Neural progenitor cell (in vitro differentiated cells): Measurements from ENCODE around the gene PLA2G6. TPM values are rescaled to one million over a fixed set of nuclear protein-coding genes. Genes with fewer than 3 reads are reported as not detected.

Experiments used
- DNase-seq: peaks from one replicate; pipeline ENCODE4 v3.0.0-alpha.2; 2016; ENCODE audit warnings: low spot score
- H2AFZ ChIP-seq: fragments of 200-600 bp; sonication (generic); replicated peaks from 2 replicates; pipeline ENCODE4 v1.6.1; 2016; ENCODE audit warnings: antibody characterized with exemption
- H3F3A ChIP-seq: fragments of 200-600 bp; sonication (generic); 2 replicates; pipeline ENCODE4 v1.6.1; 2016; ENCODE audit warnings: antibody characterized with exemption, low read depth
- H3K27ac ChIP-seq: fragments of 200-600 bp; sonication (generic); 2 replicates; pipeline ENCODE4 v1.5.1; 2016; ENCODE audit warnings: mild to moderate bottlenecking
- H3K27me3 ChIP-seq: fragments of 200-600 bp; sonication (generic); 2 replicates; pipeline ENCODE4 v1.6.1; 2016; ENCODE audit warnings: mild to moderate bottlenecking, moderate library complexity
- H3K36me3 ChIP-seq: fragments of 200-600 bp; sonication (generic); 2 replicates; pipeline ENCODE4 v1.5.1; 2016
- H3K4me1 ChIP-seq: fragments of 200-600 bp; sonication (generic); 2 replicates; pipeline ENCODE4 v1.6.1; 2016; ENCODE audit warnings: mixed run types
- H3K4me2 ChIP-seq: fragments of 200-600 bp; sonication (generic); 2 replicates; pipeline ENCODE4 v1.6.1; 2016
- H3K4me3 ChIP-seq: fragments of 200-600 bp; sonication (generic); 2 replicates; pipeline ENCODE4 v1.5.1; 2016
- H3K79me2 ChIP-seq: fragments of 200-600 bp; sonication (generic); 2 replicates; pipeline ENCODE4 v1.6.1; 2016; ENCODE audit warnings: low read depth
- H3K9ac ChIP-seq: fragments of 200-600 bp; sonication (generic); 2 replicates; pipeline ENCODE4 v1.6.1; 2016
- H3K9me3 ChIP-seq: fragments of 200-600 bp; sonication (generic); 2 replicates; pipeline ENCODE4 v1.5.1; 2016; ENCODE audit warnings: low read depth
- H4K20me1 ChIP-seq: fragments of 200-600 bp; sonication (generic); 2 replicates; pipeline ENCODE4 v1.6.1; 2016; ENCODE audit warnings: low read depth
- H3K27ac Mint-ChIP-seq: 3 replicates; pipeline ENCODE4 v1.8.0; 2021; ENCODE audit warnings: mixed read lengths
- H3K27me3 Mint-ChIP-seq: 2 replicates; pipeline ENCODE4 v1.8.0; 2022; ENCODE audit warnings: low read depth, mild to moderate bottlenecking, inconsistent platforms, moderate library complexity, mixed read lengths; ENCODE audit not compliant: insufficient read depth
- H3K36me3 Mint-ChIP-seq: 3 replicates; pipeline ENCODE4 v1.8.0; 2021; ENCODE audit warnings: mixed read lengths
- H3K4me1 Mint-ChIP-seq: 3 replicates; pipeline ENCODE4 v1.8.0; 2021; ENCODE audit warnings: mixed read lengths
- H3K4me3 Mint-ChIP-seq: 3 replicates; pipeline ENCODE4 v1.8.0; 2021; ENCODE audit warnings: mild to moderate bottlenecking, moderate library complexity, mixed read lengths
- H3K9me3 Mint-ChIP-seq: 3 replicates; pipeline ENCODE4 v1.8.0; 2020; ENCODE audit warnings: mixed read lengths
- CTCF ChIP-seq: fragments of 200-600 bp; sonication (generic); IDR thresholded peaks from 2 replicates; pipeline ENCODE4 v1.5.1; 2017; ENCODE audit warnings: antibody characterized with exemption, mild to moderate bottlenecking
- EZH2 ChIP-seq: fragments of 200-600 bp; sonication (generic); IDR thresholded peaks from 2 replicates; pipeline ENCODE4 v1.6.1; 2017; ENCODE audit warnings: antibody characterized with exemption, mild to moderate bottlenecking, moderate library complexity
- EZH2phosphoT487 ChIP-seq: fragments of 200-600 bp; sonication (generic); IDR thresholded peaks from 2 replicates; pipeline ENCODE4 v1.6.1; 2017; ENCODE audit warnings: antibody characterized with exemption
- total RNA-seq: library from RNA; depleted of rRNA; stranded (reverse); fragments of >200 nt; gene quantifications from 2 replicates; pipeline ENCODE4 v1.2.3, GENCODE V29; 2015; ENCODE audit warnings: low replicate concordance

Gene PLA2G6
- total RNA-seq, 1 donor from 2014 or later = 20.1 TPM

- Histone ChIP-seq H3K9ac (no peak overlapping the region), H3K4me2 (no peak overlapping the region), H3K27ac (no peak overlapping the region), H3K79me2 (no peaks in the 10 kb centered on the region), H3F3A (peaks cover 28% of the 10 kb centered on the region), H4K20me1 (peaks cover 17% of the 10 kb centered on the region), H3K27me3 (peaks cover 53% of the 10 kb centered on the region), H3K36me3 (no peaks in the 10 kb centered on the region), H3K9me3 (no peaks in the 10 kb centered on the region), H3K4me3 (no peak overlapping the region), H2AFZ (no peak overlapping the region), H3K4me1 (peaks cover 9% of the 10 kb centered on the region)
- no peak for DNase-seq
- TF ChIP-seq EZH2phosphoT487 = no peak
- no peak for TF ChIP-seq EZH2
- no peak for TF ChIP-seq CTCF
- H3K9me3 Mint-ChIP-seq = no peaks in the 10 kb centered on the region
- peak overlapping the region; percentile 89 for H3K4me3 Mint-ChIP-seq
- H3K27me3 Mint-ChIP-seq = peaks cover 2% of the 10 kb centered on the region
- no peaks in the 10 kb centered on the region for H3K36me3 Mint-ChIP-seq
- H3K4me1 Mint-ChIP-seq = peaks cover 24% of the 10 kb centered on the region
- no peak overlapping the region for H3K27ac Mint-ChIP-seq
These were observed 22.4 kb upstream of the PLA2G6 start for GRCh38 chr22:38203855-38204514.

DNA sequence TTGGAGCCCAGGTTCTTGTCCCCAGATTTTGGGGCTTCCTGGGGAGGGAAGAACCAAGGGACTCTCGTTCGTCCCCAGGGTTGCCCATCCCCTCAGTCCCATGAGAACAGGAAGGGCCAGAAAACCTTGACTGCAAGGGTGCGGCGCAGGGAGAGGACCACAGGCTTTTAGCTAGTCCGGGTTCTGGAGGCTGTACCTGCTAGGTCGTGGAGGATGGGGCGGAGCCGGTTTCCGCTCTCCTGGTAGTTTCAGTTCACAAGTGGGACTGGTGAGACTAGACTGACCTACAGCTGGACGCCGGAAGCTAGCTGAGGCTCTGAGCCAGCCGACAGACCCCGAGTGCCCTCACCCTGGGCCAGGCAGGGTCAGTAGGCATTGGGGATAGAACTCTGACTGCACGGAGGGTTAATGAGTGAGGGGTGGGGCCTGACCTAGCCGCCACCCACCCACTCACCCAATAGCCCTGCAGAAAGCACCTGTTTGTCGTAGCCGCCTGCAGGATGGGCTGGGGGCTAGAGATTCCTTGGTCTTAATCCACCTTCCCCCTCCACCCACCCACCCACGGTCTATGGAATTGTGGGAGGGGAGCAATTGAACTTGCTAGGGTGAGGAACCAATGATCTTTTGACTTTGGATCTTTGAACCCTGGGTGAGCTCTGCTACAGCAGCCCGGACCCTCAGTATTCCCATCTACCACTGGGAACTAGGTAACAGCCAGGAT lies 21.6 kb upstream of the PLA2G6 start:
- H3K4me1 ChIP-seq = peaks cover 9% of the 10 kb centered on the region
- TF ChIP-seq EZH2 (no peak), CTCF (no peak), EZH2phosphoT487 (peak; percentile 53)
- peak overlapping the region; percentile 87 for H3K4me2 ChIP-seq
- H3K9ac ChIP-seq = no peak overlapping the region
- no peaks in the 10 kb centered on the region for H3K36me3 ChIP-seq
- peak overlapping the region; percentile 68 for H3K4me3 ChIP-seq
- H4K20me1 ChIP-seq = peaks cover 17% of the 10 kb centered on the region
- no peak overlapping the region for H3K27ac ChIP-seq
- H2AFZ ChIP-seq = peak overlapping the region; percentile 88
- H3K27me3 Mint-ChIP-seq = peaks cover 2% of the 10 kb centered on the region
- peak overlapping the region; percentile 89 for H3K4me3 Mint-ChIP-seq
- no peaks in the 10 kb centered on the region for H3K36me3 Mint-ChIP-seq
- H3K9me3 ChIP-seq = no peaks in the 10 kb centered on the region
- peaks cover 28% of the 10 kb centered on the region for H3F3A ChIP-seq
- peaks cover 53% of the 10 kb centered on the region for H3K27me3 ChIP-seq
- no peaks in the 10 kb centered on the region for H3K79me2 ChIP-seq
- H3K9me3 Mint-ChIP-seq = no peaks in the 10 kb centered on the region
- H3K27ac Mint-ChIP-seq = no peak overlapping the region
- peaks cover 24% of the 10 kb centered on the region for H3K4me1 Mint-ChIP-seq
- peak; percentile 56 for DNase-seq

DNA sequence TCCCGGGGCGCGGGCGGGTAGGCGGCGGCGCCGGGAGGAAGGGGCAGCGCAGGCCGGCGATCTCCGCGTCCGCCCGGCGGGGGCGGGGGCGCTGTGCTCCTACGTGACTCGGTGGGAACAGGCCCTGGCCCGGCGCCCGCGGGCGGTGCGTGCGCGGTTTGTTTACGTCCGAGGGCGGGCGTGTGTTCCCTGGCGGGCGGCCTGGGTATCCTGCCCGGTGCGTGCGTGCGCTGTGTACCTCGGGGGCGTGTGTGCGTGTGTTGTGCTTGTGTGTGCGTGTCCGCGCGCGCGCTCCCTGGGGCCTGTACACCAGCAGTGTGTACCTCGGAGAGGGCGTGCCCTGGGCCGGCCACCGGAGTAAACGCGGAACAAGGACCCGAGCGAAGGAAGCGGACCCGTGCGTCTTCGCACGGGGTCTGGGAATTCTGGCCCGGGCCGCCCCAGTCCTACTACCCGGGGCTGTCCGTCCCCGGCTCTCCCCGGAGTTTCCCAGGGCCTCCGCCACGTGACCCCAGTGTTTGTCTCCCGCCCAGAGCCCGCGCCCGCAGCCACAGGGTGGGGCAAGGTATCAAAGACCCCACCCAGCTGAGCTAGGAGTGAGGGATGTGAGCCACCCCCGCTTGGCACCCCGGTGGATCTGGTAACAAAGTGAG lies 20.9 kb upstream of the PLA2G6 start:
- TF ChIP-seq EZH2 = peak; percentile 54
- TF ChIP-seq CTCF = peak; percentile 15
- no peak for TF ChIP-seq EZH2phosphoT487
- H3K36me3 ChIP-seq = no peaks in the 10 kb centered on the region
- Mint-ChIP-seq H3K27ac (no peak overlapping the region), H3K36me3 (no peaks in the 10 kb centered on the region), H3K4me3 (peak overlapping the region; percentile 89), H3K9me3 (no peaks in the 10 kb centered on the region), H3K27me3 (peaks cover 2% of the 10 kb centered on the region), H3K4me1 (peaks cover 24% of the 10 kb centered on the region)
- H3K4me3 ChIP-seq = peak overlapping the region; percentile 68
- H3K79me2 ChIP-seq = no peaks in the 10 kb centered on the region
- H3K27me3 ChIP-seq = peaks cover 53% of the 10 kb centered on the region
- peaks cover 28% of the 10 kb centered on the region for H3F3A ChIP-seq
- H4K20me1 ChIP-seq = peaks cover 17% of the 10 kb centered on the region
- H3K9me3 ChIP-seq = no peaks in the 10 kb centered on the region
- DNase-seq = peak; percentile 81
- peak overlapping the region; percentile 87 for H3K4me2 ChIP-seq
- peaks cover 9% of the 10 kb centered on the region for H3K4me1 ChIP-seq
- H3K9ac ChIP-seq = peak overlapping the region; percentile 62
- H2AFZ ChIP-seq = peak overlapping the region; percentile 88
- H3K27ac ChIP-seq = no peak overlapping the region
